ENCODE data around the gene OSBP2. TPM values are rescaled to one million over a fixed set of nuclear protein-coding genes. Genes with fewer than 3 reads are reported as not detected.

Gene OSBP2
- total and polyA plus RNA-seq, 10 of the 15 experiments (the other 5 are each of a cell fraction or from before 2014, with no cell fraction given), result 0.11 to 7.7 (median 3.6) TPM

GRCh38 chr22:30695871-30696655, 1.4 kb downstream of the OSBP2 start:
- Histone ChIP-seq H3K9ac (ENCODE audit: control insufficient read depth, insufficient read depth, low read length) (no peak overlapping the region), H3K36me3 (ENCODE audit: control insufficient read depth in 2 of 2, insufficient read depth in 2 of 2, low read length in 1 of 2) (no peaks in the 10 kb centered on the region), H3K79me2 (ENCODE audit: control insufficient read depth, insufficient read depth, low read length) (no peaks in the 10 kb centered on the region), H3K4me2 (ENCODE audit: control insufficient read depth, insufficient read depth) (no peak overlapping the region), H3K4me1 (ENCODE audit: control insufficient read depth, insufficient read depth, low read length) (no peaks in the 10 kb centered on the region; the same call in 1 of the 2 replicates), H3K27ac (ENCODE audit: control insufficient read depth, insufficient read depth) (no peak overlapping the region), H3K27me3 (replicated peaks in 1 of 2; ENCODE audit: control insufficient read depth in 2 of 2, insufficient read depth in 2 of 2, low read length in 1 of 2) (no peaks in the 10 kb centered on the region; a peak in 1 of 4 replicates), H3K9me3 (replicated peaks; ENCODE audit: control insufficient read depth, insufficient read depth, low read length) (no peaks in the 10 kb centered on the region), H3K4me3 (no peak overlapping the region), H2AFZ (ENCODE audit: control insufficient read depth, low read depth, low read length) (no peak overlapping the region), H4K20me1 (ENCODE audit: control insufficient read depth, insufficient read depth) (no peaks in the 10 kb centered on the region)
- no peak for DNase-seq (ENCODE audit: low read depth, low spot score)
- no peak for TF ChIP-seq CBX3 (IDR thresholded peaks at IDR 0.05; ENCODE audit: borderline replicate concordance, low read depth)
- TF ChIP-seq POLR2AphosphoS5 (IDR thresholded peaks at IDR 0.05; ENCODE audit: low read length), result no peak
- no peak for TF ChIP-seq ZBTB40 (IDR thresholded peaks at IDR 0.05; ENCODE audit: borderline replicate concordance)
- TF ChIP-seq, protein P1, sequence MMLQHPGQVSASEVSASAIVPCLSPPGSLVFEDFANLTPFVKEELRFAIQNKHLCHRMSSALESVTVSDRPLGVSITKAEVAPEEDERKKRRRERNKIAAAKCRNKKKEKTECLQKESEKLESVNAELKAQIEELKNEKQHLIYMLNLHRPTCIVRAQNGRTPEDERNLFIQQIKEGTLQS (IDR thresholded peaks at IDR 0.05; ENCODE audit: borderline replicate concordance, extremely low read depth, low read depth, low read length), result no peak
- no peak for TF ChIP-seq ESRRA (IDR thresholded peaks at IDR 0.05; ENCODE audit: low read length)
- no peak for TF ChIP-seq EED (IDR thresholded peaks at IDR 0.05; ENCODE audit: low read depth)
- no peak for TF ChIP-seq RUNX3 (IDR thresholded peaks at IDR 0.05; ENCODE audit: low read length)
- no peak for TF ChIP-seq SIX5 (IDR thresholded peaks at IDR 0.05; ENCODE audit: low read depth, low read length, severe bottlenecking)
- no peak for TF ChIP-seq WRNIP1 (IDR thresholded peaks at IDR 0.05; ENCODE audit: borderline replicate concordance, low read depth, low read length)
- TF ChIP-seq GATAD2B (conservative IDR thresholded peaks at IDR 0.05; ENCODE audit: low read depth), result no peak
- TF ChIP-seq, protein P2, sequence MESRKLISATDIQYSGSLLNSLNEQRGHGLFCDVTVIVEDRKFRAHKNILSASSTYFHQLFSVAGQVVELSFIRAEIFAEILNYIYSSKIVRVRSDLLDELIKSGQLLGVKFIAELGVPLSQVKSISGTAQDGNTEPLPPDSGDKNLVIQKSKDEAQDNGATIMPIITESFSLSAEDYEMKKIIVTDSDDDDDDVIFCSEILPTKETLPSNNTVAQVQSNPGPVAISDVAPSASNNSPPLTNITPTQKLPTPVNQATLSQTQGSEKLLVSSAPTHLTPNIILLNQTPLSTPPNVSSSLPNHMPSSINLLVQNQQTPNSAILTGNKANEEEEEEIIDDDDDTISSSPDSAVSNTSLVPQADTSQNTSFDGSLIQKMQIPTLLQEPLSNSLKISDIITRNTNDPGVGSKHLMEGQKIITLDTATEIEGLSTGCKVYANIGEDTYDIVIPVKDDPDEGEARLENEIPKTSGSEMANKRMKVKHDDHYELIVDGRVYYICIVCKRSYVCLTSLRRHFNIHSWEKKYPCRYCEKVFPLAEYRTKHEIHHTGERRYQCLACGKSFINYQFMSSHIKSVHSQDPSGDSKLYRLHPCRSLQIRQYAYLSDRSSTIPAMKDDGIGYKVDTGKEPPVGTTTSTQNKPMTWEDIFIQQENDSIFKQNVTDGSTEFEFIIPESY (IDR thresholded peaks at IDR 0.05), result no peak
- no peak for TF ChIP-seq TCF12 (IDR thresholded peaks at IDR 0.05; ENCODE audit: low read depth, low read length)
- TF ChIP-seq GABPA (IDR thresholded peaks at IDR 0.05; ENCODE audit: low read depth), result no peak
- TF ChIP-seq ZNF274 (IDR thresholded peaks at IDR 0.05; ENCODE audit: insufficient read depth, insufficient read length), result no peak
- TF ChIP-seq ASH2L (IDR thresholded peaks at IDR 0.05; ENCODE audit: borderline replicate concordance, low read depth), result no peak
- TF ChIP-seq CHD4 (IDR thresholded peaks at IDR 0.05), result no peak
- ChIA-PET RAD21 (ENCODE audit: unreplicated experiment) (interaction anchor here (1.2 kb wide), 1 partner anchor 61 kb away, joined by 4 read pairs; no protein-coding TSS in a partner anchor), POLR2A (no interaction called here), CTCF (interaction anchor here (1.0 to 1.2 kb wide), 2 partner anchors 9 to 35 kb away, joined by 3 to 7 read pairs; no protein-coding TSS in a partner anchor), SMC1A (ENCODE audit: uncharacterized antibody, unreplicated experiment) (interaction anchor here (1.2 to 1.5 kb wide), 2 partner anchors 9 to 61 kb away, joined by 3 to 6 read pairs; no protein-coding TSS in a partner anchor)
- FAIRE-seq, result peak; percentile 61
- intact Hi-C loops (cut with micrococcal nuclease; ENCODE audit: unreplicated experiment) (no loop called here), in situ Hi-C loops (cut with MboI) (no loop called here)
- TSS peak; percentile 47 for BruUV-seq (replicated peaks)
- no peak for ATAC-seq
- WGBS (ENCODE audit: insufficient coverage, insufficient replicate concordance, low lambda C conversion rate, missing lambda C conversion rate), result 60% methylated on average over 7 of the region's 7 CpGs
